Measurements from ENCODE around the gene TEX51.

TEX51 gene

DNA sequence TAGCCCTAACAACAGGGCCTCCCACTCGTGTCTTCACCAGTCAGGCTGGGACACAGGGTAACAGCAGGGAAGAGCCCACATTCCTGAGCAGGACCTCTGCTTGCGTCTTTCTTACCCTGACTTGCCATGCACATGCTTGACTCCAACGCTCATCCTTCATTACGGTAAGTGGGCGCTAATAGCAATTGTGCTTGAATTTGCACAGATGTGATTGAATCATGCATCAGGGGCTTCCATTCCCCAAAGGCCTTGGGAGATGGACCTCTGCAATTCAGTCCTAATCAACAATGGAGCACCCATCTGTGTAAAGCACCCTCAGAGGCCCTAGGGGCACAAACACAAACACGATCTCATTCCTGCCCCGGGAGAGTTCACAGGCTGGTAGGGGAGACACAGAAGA is 13.5 kb downstream of the TEX51 start:
- Histone ChIP-seq H3K79me2 (ENCODE audit: insufficient read depth, low read depth) (no peaks in the 10 kb centered on the region), H3K4me3 (IDR thresholded peaks at IDR 0.05; ENCODE audit: insufficient read depth, low read depth, low read length) (no peak overlapping the region), H3K36me3 (ENCODE audit: insufficient read depth) (no peaks in the 10 kb centered on the region), H2AFZ (ENCODE audit: low read depth) (no peak overlapping the region), H3K9ac (no peak overlapping the region), H3K27me3 (ENCODE audit: insufficient read depth, low read depth) (no peaks in the 10 kb centered on the region), H3K4me1 (ENCODE audit: low read depth, poor library complexity, severe bottlenecking) (no peaks in the 10 kb centered on the region), H3K27ac (no peak overlapping the region), H3K4me2 (no peak overlapping the region), H4K20me1 (ENCODE audit: insufficient read depth) (no peaks in the 10 kb centered on the region)
- TF ChIP-seq, protein P1, sequence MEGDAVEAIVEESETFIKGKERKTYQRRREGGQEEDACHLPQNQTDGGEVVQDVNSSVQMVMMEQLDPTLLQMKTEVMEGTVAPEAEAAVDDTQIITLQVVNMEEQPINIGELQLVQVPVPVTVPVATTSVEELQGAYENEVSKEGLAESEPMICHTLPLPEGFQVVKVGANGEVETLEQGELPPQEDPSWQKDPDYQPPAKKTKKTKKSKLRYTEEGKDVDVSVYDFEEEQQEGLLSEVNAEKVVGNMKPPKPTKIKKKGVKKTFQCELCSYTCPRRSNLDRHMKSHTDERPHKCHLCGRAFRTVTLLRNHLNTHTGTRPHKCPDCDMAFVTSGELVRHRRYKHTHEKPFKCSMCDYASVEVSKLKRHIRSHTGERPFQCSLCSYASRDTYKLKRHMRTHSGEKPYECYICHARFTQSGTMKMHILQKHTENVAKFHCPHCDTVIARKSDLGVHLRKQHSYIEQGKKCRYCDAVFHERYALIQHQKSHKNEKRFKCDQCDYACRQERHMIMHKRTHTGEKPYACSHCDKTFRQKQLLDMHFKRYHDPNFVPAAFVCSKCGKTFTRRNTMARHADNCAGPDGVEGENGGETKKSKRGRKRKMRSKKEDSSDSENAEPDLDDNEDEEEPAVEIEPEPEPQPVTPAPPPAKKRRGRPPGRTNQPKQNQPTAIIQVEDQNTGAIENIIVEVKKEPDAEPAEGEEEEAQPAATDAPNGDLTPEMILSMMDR (conservative IDR thresholded peaks at IDR 0.05; ENCODE audit: low read depth, low read length) = no peak

DNA sequence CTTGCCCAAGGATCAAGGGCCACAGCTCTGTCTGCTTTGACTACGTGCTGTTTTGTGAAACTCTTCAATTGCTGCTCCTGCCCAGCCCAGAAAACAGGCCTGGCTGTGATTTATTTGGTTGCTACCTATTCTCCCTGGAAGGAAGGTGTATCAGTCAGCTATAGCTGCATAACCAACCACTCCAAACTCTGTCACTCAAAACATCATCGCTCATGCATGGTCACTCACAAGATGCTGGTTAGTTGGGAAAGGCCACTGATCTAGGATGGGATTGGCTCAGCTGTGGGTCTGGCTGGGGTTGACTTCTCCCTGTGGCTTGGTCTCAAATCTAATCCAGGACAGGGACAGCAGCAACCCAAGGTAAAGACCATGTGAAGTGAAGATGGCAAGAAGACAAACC is 14.6 kb downstream of the TEX51 start:
- Histone ChIP-seq H3K4me3 (IDR thresholded peaks at IDR 0.05; ENCODE audit: insufficient read depth, low read depth, low read length) (no peak overlapping the region), H3K4me1 (ENCODE audit: low read depth, poor library complexity, severe bottlenecking) (no peaks in the 10 kb centered on the region), H4K20me1 (ENCODE audit: insufficient read depth) (no peaks in the 10 kb centered on the region), H2AFZ (ENCODE audit: low read depth) (no peak overlapping the region), H3K9ac (no peak overlapping the region), H3K36me3 (ENCODE audit: insufficient read depth) (no peaks in the 10 kb centered on the region), H3K4me2 (no peak overlapping the region), H3K27me3 (ENCODE audit: insufficient read depth, low read depth) (no peaks in the 10 kb centered on the region), H3K27ac (no peak overlapping the region), H3K79me2 (ENCODE audit: insufficient read depth, low read depth) (no peaks in the 10 kb centered on the region)
- TF ChIP-seq, protein P1 (conservative IDR thresholded peaks at IDR 0.05; ENCODE audit: low read depth, low read length) = no peak

- Histone ChIP-seq H3K9ac (no peak overlapping the region), H4K20me1 (ENCODE audit: insufficient read depth) (no peaks in the 10 kb centered on the region), H3K4me3 (IDR thresholded peaks at IDR 0.05; ENCODE audit: insufficient read depth, low read depth, low read length) (no peak overlapping the region), H3K27ac (no peak overlapping the region), H3K36me3 (ENCODE audit: insufficient read depth) (no peaks in the 10 kb centered on the region), H2AFZ (ENCODE audit: low read depth) (no peak overlapping the region), H3K27me3 (ENCODE audit: insufficient read depth, low read depth) (no peaks in the 10 kb centered on the region), H3K4me2 (no peak overlapping the region), H3K4me1 (ENCODE audit: low read depth, poor library complexity, severe bottlenecking) (no peaks in the 10 kb centered on the region), H3K79me2 (ENCODE audit: insufficient read depth, low read depth) (no peaks in the 10 kb centered on the region)
- TF ChIP-seq, protein P1 (conservative IDR thresholded peaks at IDR 0.05; ENCODE audit: low read depth, low read length) = no peak
Measured at GRCh38 chr2:126913881-126914615, 15.4 kb downstream of the TEX51 start.

GRCh38 chr2:126914811-126915500 is 16.3 kb downstream of the TEX51 start:
- H3K27ac ChIP-seq = no peak overlapping the region
- TF ChIP-seq, protein P1 (conservative IDR thresholded peaks at IDR 0.05; ENCODE audit: low read depth, low read length) = no peak

More at GRCh38 chr2:126914811-126915500, 16.3 kb downstream of the TEX51 start:
- Histone ChIP-seq H3K27me3 (ENCODE audit: insufficient read depth, low read depth) (no peaks in the 10 kb centered on the region), H3K36me3 (ENCODE audit: insufficient read depth) (no peaks in the 10 kb centered on the region), H3K9ac (no peak overlapping the region), H3K4me2 (no peak overlapping the region), H2AFZ (ENCODE audit: low read depth) (no peak overlapping the region), H3K4me1 (ENCODE audit: low read depth, poor library complexity, severe bottlenecking) (no peaks in the 10 kb centered on the region), H3K4me3 (IDR thresholded peaks at IDR 0.05; ENCODE audit: insufficient read depth, low read depth, low read length) (no peak overlapping the region), H4K20me1 (ENCODE audit: insufficient read depth) (no peaks in the 10 kb centered on the region), H3K79me2 (ENCODE audit: insufficient read depth, low read depth) (no peaks in the 10 kb centered on the region)
